ENCODE measurements around the gene MAPK8. TPM values are rescaled to one million over a fixed set of nuclear protein-coding genes. Genes with fewer than 3 reads are reported as not detected.

The MAPK8 gene
- polyA plus RNA-seq, 2 donors: 14.5 to 16.1 TPM

DNA sequence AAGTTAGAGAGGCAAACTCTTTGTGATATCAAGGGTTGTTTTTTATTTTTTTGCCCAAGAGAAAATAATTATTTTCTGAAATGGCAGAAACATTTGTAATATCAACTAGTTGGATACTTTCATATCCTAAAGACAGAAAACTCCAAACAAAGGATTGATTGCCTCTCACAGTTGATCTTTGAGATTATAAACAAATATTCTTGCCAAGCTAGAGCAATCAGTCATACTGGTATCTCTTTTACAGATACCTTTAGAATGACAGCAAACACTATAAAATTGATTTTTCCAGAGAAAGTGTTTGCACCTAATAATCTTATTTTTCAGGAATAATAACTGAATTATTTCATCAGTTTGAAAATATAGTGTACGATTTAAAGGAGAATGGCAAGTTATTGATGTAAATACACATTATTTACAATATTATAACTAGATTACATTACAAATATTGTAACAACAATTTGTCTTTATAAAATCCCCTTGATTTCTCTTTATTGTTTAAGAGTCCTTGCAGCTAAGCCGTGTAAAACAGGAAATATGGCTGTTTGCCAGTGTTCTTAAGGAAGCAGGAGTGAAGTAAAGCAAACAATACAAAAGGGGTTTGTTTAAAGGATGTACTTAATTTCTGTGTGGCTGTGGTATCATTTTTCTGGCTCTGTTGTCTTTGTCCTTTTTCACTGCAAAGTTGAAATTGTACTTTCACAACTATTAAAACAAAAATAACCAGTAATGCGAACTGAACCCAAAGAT is 58.4 kb downstream of the MAPK8 start:
- Histone ChIP-seq H3K36me3 (ENCODE audit: control insufficient read depth in 2 of 2, insufficient read depth in 2 of 2, low read length in 1 of 2) (no peaks in the 10 kb centered on the region), H3K4me1 (ENCODE audit: control insufficient read depth in 2 of 2, insufficient read depth in 2 of 2, low read length in 1 of 2) (no peaks in the 10 kb centered on the region), H3K27ac (ENCODE audit: low read depth in 2 of 2, low read length in 1 of 2) (no peak overlapping the region), H3K4me3 (ENCODE audit: low read depth in 1 of 2, low read length in 2 of 2) (no peak overlapping the region), H3K9me3 (ENCODE audit: control insufficient read depth in 2 of 2, insufficient read depth in 1 of 2, low read depth in 1 of 2, low read length in 1 of 2) (no peaks in the 10 kb centered on the region), H3K27me3 (ENCODE audit: control insufficient read depth in 1 of 2, insufficient read depth in 2 of 2, low read length in 2 of 2) (no peaks in the 10 kb centered on the region)
- WGBS, 2 donors: 44 to 57% methylated on average over 3 of the region's 3 CpGs

DNA sequence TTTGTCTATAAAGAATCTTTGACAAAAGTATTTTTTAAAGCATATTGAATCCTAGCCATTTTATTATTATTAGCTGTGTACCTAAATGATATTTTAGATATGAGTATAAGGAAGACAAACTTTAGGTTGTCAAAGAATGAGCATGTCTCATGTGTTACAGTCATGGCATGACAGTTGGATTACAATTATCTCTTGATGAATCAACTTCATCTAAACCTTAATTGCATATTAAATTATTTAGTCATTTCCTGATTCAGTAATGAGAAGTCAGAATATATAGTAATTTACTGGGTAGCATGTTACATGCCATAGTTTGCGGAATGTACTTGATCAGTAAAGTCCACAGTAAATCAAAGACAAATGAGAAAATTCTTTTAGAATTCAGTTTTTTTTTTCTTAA is 59.2 kb downstream of the MAPK8 start:
- Histone ChIP-seq H3K4me1 (ENCODE audit: control insufficient read depth in 2 of 2, insufficient read depth in 2 of 2, low read length in 1 of 2) (no peaks in the 10 kb centered on the region), H3K9me3 (ENCODE audit: control insufficient read depth in 2 of 2, insufficient read depth in 1 of 2, low read depth in 1 of 2, low read length in 1 of 2) (no peaks in the 10 kb centered on the region), H3K27me3 (ENCODE audit: control insufficient read depth in 1 of 2, insufficient read depth in 2 of 2, low read length in 2 of 2) (no peaks in the 10 kb centered on the region), H3K36me3 (ENCODE audit: control insufficient read depth in 2 of 2, insufficient read depth in 2 of 2, low read length in 1 of 2) (no peaks in the 10 kb centered on the region), H3K27ac (ENCODE audit: low read depth in 2 of 2, low read length in 1 of 2) (no peak overlapping the region), H3K4me3 (ENCODE audit: low read depth in 1 of 2, low read length in 2 of 2) (no peak overlapping the region)
- WGBS, 2 donors: 98 to 100% methylated on average over 1 of the region's 1 CpG

DNA sequence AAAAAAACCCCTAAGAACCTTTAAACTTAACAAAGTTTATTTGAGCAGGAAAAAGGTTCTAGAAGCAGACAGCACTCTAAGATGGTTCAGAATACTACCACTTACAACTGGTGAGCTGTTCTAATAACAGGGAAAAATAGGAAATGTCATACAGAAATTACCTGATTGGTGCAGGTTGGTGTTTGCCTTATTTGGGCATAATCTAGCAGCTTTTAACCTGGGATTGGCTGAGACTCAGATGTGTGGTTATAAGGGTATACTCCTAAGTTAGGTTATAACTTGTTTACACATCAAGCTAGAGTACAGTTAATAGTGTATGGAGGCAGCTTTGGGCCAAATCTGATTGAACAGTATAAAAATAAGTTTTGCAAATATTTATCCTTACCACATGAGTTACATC is 59.8 kb downstream of the MAPK8 start:
- no peaks in the 10 kb centered on the region for H3K27me3 ChIP-seq (ENCODE audit: control insufficient read depth in 1 of 2, insufficient read depth in 2 of 2, low read length in 2 of 2)
- H3K27ac ChIP-seq (ENCODE audit: low read depth in 2 of 2, low read length in 1 of 2): no peak overlapping the region
- H3K4me3 ChIP-seq (ENCODE audit: low read depth in 1 of 2, low read length in 2 of 2): no peak overlapping the region

DNA sequence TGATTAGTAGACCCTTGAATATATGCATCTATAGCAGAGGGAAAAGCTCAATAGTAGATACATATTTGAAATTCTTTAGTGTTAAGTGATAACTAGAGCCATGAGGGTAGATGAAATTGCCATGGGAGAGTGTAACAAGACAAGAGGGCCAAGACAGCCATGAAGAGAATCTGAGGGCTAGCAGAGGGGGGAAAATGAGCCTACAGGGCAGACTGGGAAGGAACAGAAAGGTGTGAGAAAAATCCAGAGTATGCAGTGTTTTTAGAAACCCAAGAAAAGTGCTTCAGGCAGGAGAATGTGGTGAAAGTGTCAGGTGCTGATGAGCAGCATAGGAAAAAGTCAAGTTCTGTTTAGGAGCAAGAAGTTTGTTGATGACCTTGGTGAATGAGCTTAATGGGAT is 63.0 kb downstream of the MAPK8 start:
- H3K4me3 ChIP-seq (ENCODE audit: low read depth in 1 of 2, low read length in 2 of 2): no peak overlapping the region
- H3K27me3 ChIP-seq (ENCODE audit: control insufficient read depth in 1 of 2, insufficient read depth in 2 of 2, low read length in 2 of 2): no peaks in the 10 kb centered on the region
- H3K4me1 ChIP-seq (ENCODE audit: control insufficient read depth in 2 of 2, insufficient read depth in 2 of 2, low read length in 1 of 2): no peaks in the 10 kb centered on the region
- H3K27ac ChIP-seq (ENCODE audit: low read depth in 2 of 2, low read length in 1 of 2): no peak overlapping the region
- no peaks in the 10 kb centered on the region for H3K36me3 ChIP-seq (ENCODE audit: control insufficient read depth in 2 of 2, insufficient read depth in 2 of 2, low read length in 1 of 2)
- H3K9me3 ChIP-seq (ENCODE audit: control insufficient read depth in 2 of 2, insufficient read depth in 1 of 2, low read depth in 1 of 2, low read length in 1 of 2): no peaks in the 10 kb centered on the region

More for the DNA sequence above, 59.8 kb downstream of the MAPK8 start:
- Histone ChIP-seq H3K4me1 (ENCODE audit: control insufficient read depth in 2 of 2, insufficient read depth in 2 of 2, low read length in 1 of 2) (no peaks in the 10 kb centered on the region), H3K36me3 (ENCODE audit: control insufficient read depth in 2 of 2, insufficient read depth in 2 of 2, low read length in 1 of 2) (no peaks in the 10 kb centered on the region), H3K9me3 (ENCODE audit: control insufficient read depth in 2 of 2, insufficient read depth in 1 of 2, low read depth in 1 of 2, low read length in 1 of 2) (no peaks in the 10 kb centered on the region)

DNA sequence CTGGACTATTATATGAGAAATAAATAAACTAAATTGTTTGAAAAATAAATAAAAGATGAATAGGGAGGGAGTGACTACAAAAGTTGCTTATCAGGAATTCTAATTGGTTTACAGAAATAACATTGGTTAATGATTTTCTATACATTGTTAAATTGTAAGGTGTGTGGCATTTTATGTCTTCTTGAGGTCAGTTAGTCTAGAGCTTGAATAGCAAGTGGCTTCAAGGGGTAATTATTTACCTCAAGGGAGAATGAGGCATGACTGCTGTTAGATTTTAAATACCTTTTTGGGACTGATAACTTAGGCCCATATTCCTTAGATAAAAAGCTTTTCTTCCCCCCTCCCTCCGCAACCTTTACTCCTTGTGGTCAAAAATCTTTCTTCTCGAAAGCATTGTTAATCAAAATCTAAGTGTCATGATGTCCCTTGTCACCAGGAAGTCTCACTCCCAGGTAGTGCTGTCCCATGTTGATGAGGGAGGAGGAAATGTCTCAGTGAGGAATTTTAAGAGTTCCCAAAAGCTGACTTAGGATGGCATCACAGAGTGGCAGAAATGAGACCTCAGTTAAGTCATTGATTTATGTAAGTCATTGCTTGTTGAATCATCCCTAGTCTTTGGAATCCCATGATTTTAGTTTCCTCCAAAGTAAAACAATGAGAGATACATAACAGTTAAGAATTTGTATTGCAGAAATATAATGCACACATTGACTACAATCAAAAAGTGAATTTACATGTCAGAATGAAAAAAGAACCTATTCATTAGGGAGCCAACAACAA is 71.5 kb downstream of the MAPK8 start:
- H3K4me3 ChIP-seq (ENCODE audit: low read depth in 1 of 2, low read length in 2 of 2): no peak overlapping the region
- no peaks in the 10 kb centered on the region for H3K27me3 ChIP-seq (ENCODE audit: control insufficient read depth in 1 of 2, insufficient read depth in 2 of 2, low read length in 2 of 2)
- H3K4me1 ChIP-seq (ENCODE audit: control insufficient read depth in 2 of 2, insufficient read depth in 2 of 2, low read length in 1 of 2): no peaks in the 10 kb centered on the region
- no peaks in the 10 kb centered on the region for H3K9me3 ChIP-seq (ENCODE audit: control insufficient read depth in 2 of 2, insufficient read depth in 1 of 2, low read depth in 1 of 2, low read length in 1 of 2)
- no peaks in the 10 kb centered on the region for H3K36me3 ChIP-seq (ENCODE audit: control insufficient read depth in 2 of 2, insufficient read depth in 2 of 2, low read length in 1 of 2)
- no peak overlapping the region for H3K27ac ChIP-seq (ENCODE audit: low read depth in 2 of 2, low read length in 1 of 2)
- WGBS, 2 donors: 88 to 95% methylated on average over 2 of the region's 2 CpGs

DNA sequence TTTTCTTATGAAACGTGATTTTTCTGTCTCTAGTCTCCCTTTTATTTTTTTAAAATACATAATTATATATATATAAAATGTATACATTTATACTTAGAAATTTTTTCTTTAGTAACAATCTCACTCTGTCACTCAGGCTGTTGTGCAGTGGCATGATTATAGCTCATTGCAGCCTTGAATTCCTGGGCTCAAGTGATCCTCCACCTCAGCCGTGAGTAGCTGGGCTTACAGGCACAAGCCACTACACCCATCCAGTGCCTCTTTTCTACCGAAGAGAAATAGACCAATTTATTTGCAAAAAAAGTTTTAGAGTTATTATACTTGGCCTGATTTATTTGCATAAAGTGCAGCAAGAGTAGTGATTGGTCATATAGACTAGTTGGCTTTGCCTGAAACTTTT is 72.2 kb downstream of the MAPK8 start:
- Histone ChIP-seq H3K4me3 (ENCODE audit: low read depth in 1 of 2, low read length in 2 of 2) (no peak overlapping the region), H3K27me3 (ENCODE audit: control insufficient read depth in 1 of 2, insufficient read depth in 2 of 2, low read length in 2 of 2) (no peaks in the 10 kb centered on the region), H3K27ac (ENCODE audit: low read depth in 2 of 2, low read length in 1 of 2) (no peak overlapping the region), H3K4me1 (ENCODE audit: control insufficient read depth in 2 of 2, insufficient read depth in 2 of 2, low read length in 1 of 2) (no peaks in the 10 kb centered on the region), H3K36me3 (ENCODE audit: control insufficient read depth in 2 of 2, insufficient read depth in 2 of 2, low read length in 1 of 2) (no peaks in the 10 kb centered on the region), H3K9me3 (ENCODE audit: control insufficient read depth in 2 of 2, insufficient read depth in 1 of 2, low read depth in 1 of 2, low read length in 1 of 2) (no peaks in the 10 kb centered on the region)
- 77 to 81% methylated on average over 3 of the region's 3 CpGs for WGBS, 2 donors

DNA sequence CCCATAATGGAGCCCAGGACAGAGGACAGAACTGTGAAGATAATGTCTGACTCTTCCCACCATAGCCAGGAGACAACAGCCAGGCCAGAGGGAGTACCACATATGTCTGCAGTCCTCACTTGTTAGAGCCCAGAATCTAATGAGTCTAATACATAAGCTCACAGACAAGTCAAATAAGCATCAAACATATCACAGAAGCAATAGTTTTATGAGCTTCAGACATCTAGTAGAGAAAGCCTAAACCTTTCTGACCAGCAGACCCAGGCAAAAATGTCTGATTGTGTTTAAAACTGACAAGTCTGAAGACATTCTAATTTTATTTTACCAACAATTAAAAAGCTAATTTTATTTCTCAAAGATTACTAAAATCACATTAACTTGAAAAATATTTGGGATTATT is 75.5 kb downstream of the MAPK8 start:
- H3K27me3 ChIP-seq (ENCODE audit: control insufficient read depth in 1 of 2, insufficient read depth in 2 of 2, low read length in 2 of 2): no peaks in the 10 kb centered on the region
- H3K9me3 ChIP-seq (ENCODE audit: control insufficient read depth in 2 of 2, insufficient read depth in 1 of 2, low read depth in 1 of 2, low read length in 1 of 2): no peaks in the 10 kb centered on the region
- H3K27ac ChIP-seq (ENCODE audit: low read depth in 2 of 2, low read length in 1 of 2): no peak overlapping the region
- H3K4me1 ChIP-seq (ENCODE audit: control insufficient read depth in 2 of 2, insufficient read depth in 2 of 2, low read length in 1 of 2): no peaks in the 10 kb centered on the region
- H3K4me3 ChIP-seq (ENCODE audit: low read depth in 1 of 2, low read length in 2 of 2): no peak overlapping the region
- no peaks in the 10 kb centered on the region for H3K36me3 ChIP-seq (ENCODE audit: control insufficient read depth in 2 of 2, insufficient read depth in 2 of 2, low read length in 1 of 2)

DNA sequence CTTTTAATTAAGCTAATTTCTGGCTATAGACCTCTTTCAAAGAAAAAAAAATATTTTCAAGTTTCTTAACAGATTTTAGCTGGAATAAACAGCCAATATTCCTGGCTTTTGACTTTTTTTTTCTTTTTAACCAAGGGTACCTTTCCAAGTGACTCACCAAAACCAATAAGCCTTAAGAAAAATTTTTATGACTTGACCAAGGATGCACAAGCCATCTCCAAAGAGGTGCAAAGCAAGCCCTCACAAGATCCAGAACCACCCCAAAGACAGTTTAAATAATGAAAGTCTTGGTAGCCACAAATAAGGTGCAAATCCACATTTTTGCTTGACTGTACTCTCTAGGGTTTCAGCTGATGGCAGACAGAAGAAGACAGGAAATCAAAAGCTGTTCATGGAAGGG is 76.5 kb downstream of the MAPK8 start:
- no peak overlapping the region for H3K4me3 ChIP-seq (ENCODE audit: low read depth in 1 of 2, low read length in 2 of 2)
- H3K27me3 ChIP-seq (ENCODE audit: control insufficient read depth in 1 of 2, insufficient read depth in 2 of 2, low read length in 2 of 2): no peaks in the 10 kb centered on the region
- no peak overlapping the region for H3K27ac ChIP-seq (ENCODE audit: low read depth in 2 of 2, low read length in 1 of 2)
- H3K36me3 ChIP-seq (ENCODE audit: control insufficient read depth in 2 of 2, insufficient read depth in 2 of 2, low read length in 1 of 2): no peaks in the 10 kb centered on the region
- H3K9me3 ChIP-seq (ENCODE audit: control insufficient read depth in 2 of 2, insufficient read depth in 1 of 2, low read depth in 1 of 2, low read length in 1 of 2): no peaks in the 10 kb centered on the region
- H3K4me1 ChIP-seq (ENCODE audit: control insufficient read depth in 2 of 2, insufficient read depth in 2 of 2, low read length in 1 of 2): no peaks in the 10 kb centered on the region

DNA sequence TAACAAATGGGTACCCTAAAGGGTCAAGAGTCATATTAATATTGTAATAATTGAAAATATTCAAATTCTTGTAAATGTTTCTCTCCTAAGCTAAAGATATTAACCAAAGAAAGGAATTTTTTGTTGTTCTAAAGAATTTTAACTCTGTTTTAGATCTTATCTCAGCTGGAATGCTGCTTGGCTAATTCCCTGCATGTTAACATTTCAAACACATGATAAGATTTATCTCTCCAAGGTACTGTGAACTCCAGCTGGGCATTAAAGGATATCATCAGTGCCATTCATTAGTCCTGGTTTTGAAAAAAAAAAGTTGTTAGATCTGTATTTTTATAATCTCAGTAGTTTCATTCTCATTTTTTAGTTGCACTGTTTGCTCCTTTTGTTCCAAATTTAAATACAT is 76.9 kb downstream of the MAPK8 start:
- H3K27ac ChIP-seq (ENCODE audit: low read depth in 2 of 2, low read length in 1 of 2): no peak overlapping the region
- H3K4me1 ChIP-seq (ENCODE audit: control insufficient read depth in 2 of 2, insufficient read depth in 2 of 2, low read length in 1 of 2): no peaks in the 10 kb centered on the region
- no peaks in the 10 kb centered on the region for H3K36me3 ChIP-seq (ENCODE audit: control insufficient read depth in 2 of 2, insufficient read depth in 2 of 2, low read length in 1 of 2)
- H3K9me3 ChIP-seq (ENCODE audit: control insufficient read depth in 2 of 2, insufficient read depth in 1 of 2, low read depth in 1 of 2, low read length in 1 of 2): no peaks in the 10 kb centered on the region
- H3K4me3 ChIP-seq (ENCODE audit: low read depth in 1 of 2, low read length in 2 of 2): no peak overlapping the region
- no peaks in the 10 kb centered on the region for H3K27me3 ChIP-seq (ENCODE audit: control insufficient read depth in 1 of 2, insufficient read depth in 2 of 2, low read length in 2 of 2)

DNA sequence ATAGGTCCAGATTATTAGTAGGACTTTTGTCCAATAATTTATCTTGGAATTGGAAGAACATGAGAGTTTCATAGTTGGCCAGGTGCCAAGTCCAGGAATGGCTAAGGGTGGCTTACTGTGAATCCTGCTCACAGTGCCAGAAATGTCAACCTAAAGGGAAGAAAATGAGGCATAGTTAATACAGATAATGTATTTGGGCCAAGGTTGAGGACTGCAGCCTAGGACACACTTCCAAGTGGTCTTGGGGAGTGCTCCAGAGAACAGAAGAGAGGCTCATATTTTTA is 78.2 kb downstream of the MAPK8 start:
- Histone ChIP-seq H3K4me1 (ENCODE audit: control insufficient read depth in 2 of 2, insufficient read depth in 2 of 2, low read length in 1 of 2) (no peaks in the 10 kb centered on the region), H3K27ac (ENCODE audit: low read depth in 2 of 2, low read length in 1 of 2) (no peak overlapping the region), H3K27me3 (ENCODE audit: control insufficient read depth in 1 of 2, insufficient read depth in 2 of 2, low read length in 2 of 2) (no peaks in the 10 kb centered on the region), H3K9me3 (ENCODE audit: control insufficient read depth in 2 of 2, insufficient read depth in 1 of 2, low read depth in 1 of 2, low read length in 1 of 2) (no peaks in the 10 kb centered on the region), H3K36me3 (ENCODE audit: control insufficient read depth in 2 of 2, insufficient read depth in 2 of 2, low read length in 1 of 2) (no peaks in the 10 kb centered on the region), H3K4me3 (ENCODE audit: low read depth in 1 of 2, low read length in 2 of 2) (no peak overlapping the region)

Data from esophagus (tissue), 2 donors.